Measurements from ENCODE around the gene SPPL2A. TPM values are rescaled to one million over a fixed set of nuclear protein-coding genes. Genes with fewer than 3 reads are reported as not detected.

Gene SPPL2A
- total and polyA plus RNA-seq, 2 of the 13 experiments (the other 11 are each of a cell fraction or from before 2014, with no cell fraction given): 80.5 to 105 TPM

DNA sequence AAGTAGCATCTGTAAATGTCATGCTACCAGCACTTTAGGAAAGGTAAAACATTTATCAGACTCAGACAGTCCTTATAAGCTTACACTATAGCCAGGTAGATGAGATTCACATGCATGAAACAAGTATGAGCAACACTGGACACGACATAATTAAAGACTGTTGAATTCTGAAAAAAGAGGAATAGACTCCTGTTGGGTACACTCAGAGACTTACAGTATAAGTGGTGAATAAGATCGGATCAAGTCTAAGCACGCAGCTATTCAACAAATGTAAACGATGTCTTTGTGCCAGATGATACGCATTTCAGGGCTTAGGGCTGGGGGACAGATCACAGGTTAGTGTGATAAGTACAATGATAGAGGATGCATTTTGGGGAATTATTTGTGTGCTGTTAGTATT lies 43.2 kb upstream of the SPPL2A start (continued):
- TF ChIP-seq ZNF234 (CRISPR knock-in tag; conservative IDR thresholded peaks at IDR 0.05): no peak
- no peak for TF ChIP-seq ZNF232 (CRISPR knock-in tag; IDR thresholded peaks at IDR 0.05; ENCODE audit: borderline replicate concordance)
- TF ChIP-seq, protein P1, sequence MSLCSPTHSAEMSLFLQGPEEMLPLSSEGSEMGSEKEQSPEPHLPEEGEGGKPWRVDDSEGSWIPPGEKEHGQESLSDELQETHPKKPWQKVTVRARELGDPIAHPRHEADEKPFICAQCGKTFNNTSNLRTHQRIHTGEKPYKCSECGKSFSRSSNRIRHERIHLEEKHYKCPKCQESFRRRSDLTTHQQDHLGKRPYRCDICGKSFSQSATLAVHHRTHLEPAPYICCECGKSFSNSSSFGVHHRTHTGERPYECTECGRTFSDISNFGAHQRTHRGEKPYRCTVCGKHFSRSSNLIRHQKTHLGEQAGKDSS (CRISPR knock-in tag; IDR thresholded peaks at IDR 0.05; ENCODE audit: borderline replicate concordance, low read depth): no peak

GRCh38 chr15:50803479-50804180 lies 38.1 kb upstream of the SPPL2A start:
- TF ChIP-seq NCOR1 (IDR thresholded peaks at IDR 0.05; ENCODE audit: borderline replicate concordance, low read length) (no peak), JUNB (CRISPR knock-in tag; IDR thresholded peaks at IDR 0.05; ENCODE audit: borderline replicate concordance) (no peak), MXD4 (CRISPR knock-in tag; IDR thresholded peaks at IDR 0.05) (no peak), EED (CRISPR knock-in tag; IDR thresholded peaks at IDR 0.05) (no peak), THAP11 (CRISPR knock-in tag; IDR thresholded peaks at IDR 0.05) (no peak), BCLAF1 (IDR thresholded peaks at IDR 0.05) (no peak), ZNF547 (CRISPR knock-in tag; IDR thresholded peaks at IDR 0.05) (no peak), ZSCAN25 (CRISPR knock-in tag; IDR thresholded peaks at IDR 0.05) (no peak), GFI1 (CRISPR knock-in tag; IDR thresholded peaks at IDR 0.05; ENCODE audit: borderline replicate concordance) (no peak), ZNF766 (CRISPR knock-in tag; IDR thresholded peaks at IDR 0.05; ENCODE audit: borderline replicate concordance) (no peak), EZH2 (conservative IDR thresholded peaks at IDR 0.05; ENCODE audit: low read depth, low read length) (no peak)
- TF ChIP-seq, protein P2, sequence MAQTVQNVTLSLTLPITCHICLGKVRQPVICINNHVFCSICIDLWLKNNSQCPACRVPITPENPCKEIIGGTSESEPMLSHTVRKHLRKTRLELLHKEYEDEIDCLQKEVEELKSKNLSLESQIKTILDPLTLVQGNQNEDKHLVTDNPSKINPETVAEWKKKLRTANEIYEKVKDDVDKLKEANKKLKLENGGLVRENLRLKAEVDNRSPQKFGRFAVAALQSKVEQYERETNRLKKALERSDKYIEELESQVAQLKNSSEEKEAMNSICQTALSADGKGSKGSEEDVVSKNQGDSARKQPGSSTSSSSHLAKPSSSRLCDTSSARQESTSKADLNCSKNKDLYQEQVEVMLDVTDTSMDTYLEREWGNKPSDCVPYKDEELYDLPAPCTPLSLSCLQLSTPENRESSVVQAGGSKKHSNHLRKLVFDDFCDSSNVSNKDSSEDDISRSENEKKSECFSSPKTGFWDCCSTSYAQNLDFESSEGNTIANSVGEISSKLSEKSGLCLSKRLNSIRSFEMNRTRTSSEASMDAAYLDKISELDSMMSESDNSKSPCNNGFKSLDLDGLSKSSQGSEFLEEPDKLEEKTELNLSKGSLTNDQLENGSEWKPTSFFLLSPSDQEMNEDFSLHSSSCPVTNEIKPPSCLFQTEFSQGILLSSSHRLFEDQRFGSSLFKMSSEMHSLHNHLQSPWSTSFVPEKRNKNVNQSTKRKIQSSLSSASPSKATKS (CRISPR knock-in tag; IDR thresholded peaks at IDR 0.05): no peak
- Histone ChIP-seq H3K9me3 (ENCODE audit: low read length) (no peaks in the 10 kb centered on the region), H3K27me3 (ENCODE audit: control insufficient read depth in 1 of 2, insufficient read depth in 2 of 2, low read length in 2 of 2) (no peaks in the 10 kb centered on the region; a peak in 1 of 5 replicates), H3K4me3 (replicated peaks in 1 of 3; ENCODE audit: insufficient read depth in 1 of 3, low read depth in 2 of 3, low read length in 3 of 3) (no peak overlapping the region), H3K79me2 (ENCODE audit: insufficient read depth, low read length) (no peaks in the 10 kb centered on the region), H2AFZ (ENCODE audit: low read length) (no peak overlapping the region), H3K9ac (ENCODE audit: insufficient read depth, low read depth, low read length) (no peak overlapping the region), H3K36me3 (replicated peaks in 1 of 2; ENCODE audit: control insufficient read depth in 1 of 2, insufficient read depth in 2 of 2, low read length in 2 of 2) (no peaks in the 10 kb centered on the region), H3K27ac (ENCODE audit: extremely low read length, insufficient read depth, low read length) (no peak overlapping the region), H3K4me1 (ENCODE audit: insufficient read depth, low read length) (peaks cover 20% of the 10 kb centered on the region), H3K4me2 (ENCODE audit: low read depth, low read length) (no peak overlapping the region), H4K20me1 (ENCODE audit: insufficient read depth, low read length) (no peaks in the 10 kb centered on the region)
- WGBS (ENCODE audit: low lambda C conversion rate): 13% methylated on average over 2 of the region's 2 CpGs
- FAIRE-seq: no peak
- no TSS peak for BruUV-seq (replicated peaks)
- DNase-seq (ENCODE audit: low spot score): no peak
- in situ Hi-C loops (cut with HindIII; ENCODE audit: extremely low pct_ligation_motif_present, low pct_unique_long_range_greater_than_20kb) (no loop called here), intact Hi-C loops (cut with micrococcal nuclease; ENCODE audit: unreplicated experiment) (no loop called here)
- CTCF ChIA-PET (ENCODE audit: low intra/inter-chr PET ratio, low total read pairs): no interaction called here
- peak; percentile 28; the same call in 2 of the 3 replicates for ATAC-seq
- POLR2A ChIA-PET: no interaction called here

All from HepG2 (cell line).